Activated CD4-positive, alpha-beta T cell treated with anti-CD3 and anti-CD28 coated beads for 48 hours (primary cell): Measurements from ENCODE around the gene FAM149B1.
"Not testable (repeated sequence)": the region's sequence is repeated elsewhere in the genome, so short reads cannot be mapped to it uniquely, and the experiment has no call there.

ENCODE experiments used
- DNase-seq: peaks from one replicate; pipeline ENCODE4 v3.0.0-alpha.2; 2020

The FAM149B1 gene

DNA sequence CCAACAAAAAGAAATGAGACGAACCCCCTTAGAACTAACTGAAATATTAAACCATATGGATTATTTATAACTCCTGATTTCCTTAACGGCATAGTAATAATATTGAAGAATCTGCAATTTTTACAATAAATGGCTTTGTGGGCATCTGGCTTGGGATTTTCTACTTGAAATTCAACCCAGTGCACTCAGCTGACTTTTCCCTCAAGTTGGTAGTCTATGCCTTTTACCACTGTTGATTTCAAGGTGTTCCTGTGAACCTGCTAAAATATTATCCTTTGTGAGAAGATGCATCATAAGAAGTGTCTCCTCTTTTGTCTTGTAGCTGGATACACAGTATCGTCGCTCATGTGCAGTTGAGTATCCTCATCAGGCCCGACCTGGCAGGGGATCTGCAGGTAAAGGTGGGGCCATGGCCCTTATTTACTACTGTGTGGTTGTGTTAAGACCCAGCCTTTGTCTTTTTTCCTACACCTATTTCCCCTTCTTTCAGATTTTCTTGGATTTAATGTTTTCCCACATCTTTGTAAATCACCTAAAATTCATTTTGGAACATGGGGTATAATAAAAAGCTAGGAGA is 71.2 kb downstream of the FAM149B1 start:
- DNase-seq: no peak

DNA sequence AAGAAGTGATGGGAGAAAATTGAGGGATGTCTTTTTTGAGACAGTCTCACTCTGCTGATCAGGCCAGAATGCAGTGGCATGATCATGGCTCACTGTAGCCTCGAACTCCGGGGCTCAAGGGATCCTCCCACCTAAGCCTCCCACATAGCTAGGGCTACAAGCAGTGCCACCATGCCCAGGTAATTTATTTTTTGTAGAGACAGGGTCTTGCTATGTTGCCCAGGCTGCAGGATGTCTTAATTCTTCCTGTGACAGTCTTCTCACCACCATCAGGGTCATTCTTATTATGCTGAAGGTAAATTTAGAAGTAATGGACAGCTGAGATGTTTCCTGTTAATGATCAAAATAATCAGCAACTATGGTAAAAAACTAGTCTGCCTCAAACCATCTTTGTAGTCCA is 72.0 kb downstream of the FAM149B1 start:
- DNase-seq: no peak

DNA sequence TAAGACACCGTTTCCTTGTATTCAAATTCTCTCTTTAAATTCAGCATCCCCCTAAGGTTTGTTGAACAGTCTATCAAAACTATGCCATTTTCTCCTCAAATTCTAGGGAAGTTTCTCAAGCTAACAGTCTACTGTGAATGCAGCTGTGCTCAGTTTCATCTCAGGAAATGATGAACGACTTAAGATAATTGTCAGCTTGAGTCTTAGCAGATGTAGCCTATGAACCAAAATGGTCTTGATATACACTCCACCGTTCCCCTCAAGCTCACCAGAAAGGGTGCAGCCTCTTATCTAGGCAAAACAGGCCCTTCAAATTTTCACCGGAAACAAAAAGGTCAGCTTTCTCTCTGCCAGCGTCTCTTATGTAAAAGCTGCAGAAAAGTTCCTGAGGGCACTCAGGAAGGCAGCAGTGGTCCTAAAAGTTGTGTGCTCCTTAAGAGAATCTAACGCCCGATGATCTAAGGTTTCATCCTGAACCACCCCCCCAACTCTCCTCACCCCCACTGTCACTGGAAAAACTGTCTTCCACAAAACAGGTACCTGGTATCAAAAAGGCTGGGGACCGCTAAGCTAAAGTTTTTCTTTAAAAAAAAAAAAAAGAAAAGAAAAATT is 77.1 kb downstream of the FAM149B1 start:
- DNase-seq: no peak

DNA sequence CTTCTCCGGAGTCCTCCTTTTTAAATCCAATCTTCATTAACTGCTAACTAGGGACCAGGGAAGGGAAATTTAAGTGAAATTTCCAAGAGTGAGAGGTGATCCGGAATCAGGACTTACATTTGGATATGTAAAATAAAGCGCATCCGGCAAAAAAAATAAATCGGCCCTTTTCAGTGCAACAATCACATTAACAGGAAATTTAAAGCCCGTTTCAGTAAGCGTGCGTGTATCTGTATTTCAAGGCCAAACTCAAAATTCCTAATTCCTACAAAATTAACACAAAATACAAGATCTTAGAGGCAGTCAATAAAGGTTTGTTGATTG is 78.4 kb downstream of the FAM149B1 start:
- no peak for DNase-seq

DNA sequence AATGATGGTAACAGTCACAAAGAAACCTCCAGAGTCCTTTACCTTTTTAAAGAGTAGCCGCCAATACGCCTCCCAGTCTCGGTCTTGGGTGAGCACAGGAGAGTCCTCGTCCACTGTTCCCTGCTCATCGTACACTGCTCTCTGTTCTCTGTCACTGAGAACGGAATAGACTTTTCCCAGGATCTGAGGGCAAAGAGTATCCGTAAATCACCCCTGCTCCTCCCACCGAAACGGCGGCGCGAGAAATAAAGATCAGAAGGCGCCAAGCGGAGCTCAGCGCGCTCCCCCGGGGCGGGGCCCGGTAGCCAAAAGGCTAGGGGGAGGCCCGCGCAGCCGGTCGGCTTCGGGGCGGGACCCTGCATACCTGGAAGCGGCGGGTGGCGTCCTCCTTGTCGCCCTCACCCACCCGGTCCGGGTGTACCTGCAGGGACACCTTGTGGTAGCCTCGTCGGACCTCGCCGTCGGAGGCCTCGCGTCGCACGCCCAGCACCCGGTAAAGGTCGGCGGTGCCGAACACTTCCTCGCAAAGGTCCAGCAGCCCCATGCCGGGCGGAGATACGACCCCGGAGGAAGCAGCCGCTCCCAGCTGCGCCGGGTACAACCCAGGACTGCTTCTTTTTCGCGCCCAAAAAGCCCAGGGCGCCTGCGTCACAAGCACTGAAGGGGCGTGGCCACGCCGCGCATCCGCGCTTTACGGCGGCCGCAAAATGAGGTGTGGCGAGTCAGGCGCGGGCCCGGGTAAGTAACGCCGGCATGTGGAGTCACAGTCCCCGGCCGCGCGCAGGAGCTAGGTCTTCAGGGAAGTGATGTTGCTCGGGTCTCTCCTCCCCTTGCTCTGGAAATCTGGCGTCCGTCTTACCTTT is 79.0 kb downstream of the FAM149B1 start, which contains the start of gene DNAJC9:
Gene DNAJC9 (minus strand): TSS at position 610 of the 863 bp plus-strand sequence. CDS start 66 bp downstream, at position 544.
- peak; percentile 99 for DNase-seq

DNA sequence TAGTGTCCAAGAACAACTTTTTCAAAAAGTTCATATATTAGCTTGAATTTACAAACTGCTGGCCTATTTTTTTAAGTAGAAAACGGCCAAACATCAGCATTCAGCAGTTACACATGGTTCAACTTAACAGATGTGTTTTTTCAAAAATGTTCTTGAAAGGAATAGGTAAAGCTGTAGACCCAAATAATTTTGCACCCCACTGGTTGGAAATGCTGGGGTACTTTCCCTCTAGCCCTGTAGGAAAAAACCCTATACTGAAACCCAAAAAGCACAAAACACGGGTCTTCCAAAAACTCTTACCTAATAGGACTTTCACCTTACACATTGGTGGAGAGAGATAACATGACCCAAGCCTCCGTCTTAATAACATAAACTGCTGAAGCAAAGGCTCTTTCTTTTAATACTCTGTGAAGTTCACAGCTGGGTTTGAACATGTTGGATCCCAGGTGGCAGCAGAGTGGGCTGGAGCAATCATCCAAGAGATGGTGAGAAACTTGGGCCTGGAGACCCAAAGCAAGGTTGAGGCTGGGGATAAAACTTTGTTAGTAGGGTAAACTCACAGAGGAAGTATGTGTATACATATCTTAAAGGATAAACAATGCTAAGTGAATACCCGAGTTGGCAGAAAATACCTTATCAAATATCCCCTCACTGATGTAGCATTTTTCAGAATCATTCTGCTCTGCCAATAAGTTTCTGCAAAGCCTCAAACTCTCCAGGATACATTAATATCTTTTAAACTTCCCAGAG is 79.8 kb downstream of the FAM149B1 start:
- no peak for DNase-seq

DNA sequence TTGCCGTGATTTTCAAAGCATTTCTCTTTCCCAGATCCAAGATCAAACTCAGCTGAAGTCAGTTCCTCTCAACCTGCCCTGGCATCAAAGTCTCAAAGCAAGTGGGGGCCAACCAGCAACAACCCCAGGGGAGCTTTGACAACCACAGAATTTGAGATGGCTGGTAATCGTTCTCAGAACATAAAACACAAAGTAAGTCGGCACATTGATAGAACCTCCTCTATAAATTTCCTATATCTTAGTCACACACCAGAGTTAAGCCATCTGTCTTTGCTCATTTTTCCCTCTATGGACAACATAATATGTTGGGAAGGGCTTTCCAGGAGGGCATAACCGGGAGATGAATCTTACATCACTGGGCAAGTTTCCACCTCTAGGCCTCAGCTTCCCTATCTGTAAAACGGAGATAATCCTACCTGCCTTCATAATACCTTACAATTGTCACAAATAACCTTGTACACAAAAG is 80.4 kb downstream of the FAM149B1 start:
- no peak for DNase-seq

DNA sequence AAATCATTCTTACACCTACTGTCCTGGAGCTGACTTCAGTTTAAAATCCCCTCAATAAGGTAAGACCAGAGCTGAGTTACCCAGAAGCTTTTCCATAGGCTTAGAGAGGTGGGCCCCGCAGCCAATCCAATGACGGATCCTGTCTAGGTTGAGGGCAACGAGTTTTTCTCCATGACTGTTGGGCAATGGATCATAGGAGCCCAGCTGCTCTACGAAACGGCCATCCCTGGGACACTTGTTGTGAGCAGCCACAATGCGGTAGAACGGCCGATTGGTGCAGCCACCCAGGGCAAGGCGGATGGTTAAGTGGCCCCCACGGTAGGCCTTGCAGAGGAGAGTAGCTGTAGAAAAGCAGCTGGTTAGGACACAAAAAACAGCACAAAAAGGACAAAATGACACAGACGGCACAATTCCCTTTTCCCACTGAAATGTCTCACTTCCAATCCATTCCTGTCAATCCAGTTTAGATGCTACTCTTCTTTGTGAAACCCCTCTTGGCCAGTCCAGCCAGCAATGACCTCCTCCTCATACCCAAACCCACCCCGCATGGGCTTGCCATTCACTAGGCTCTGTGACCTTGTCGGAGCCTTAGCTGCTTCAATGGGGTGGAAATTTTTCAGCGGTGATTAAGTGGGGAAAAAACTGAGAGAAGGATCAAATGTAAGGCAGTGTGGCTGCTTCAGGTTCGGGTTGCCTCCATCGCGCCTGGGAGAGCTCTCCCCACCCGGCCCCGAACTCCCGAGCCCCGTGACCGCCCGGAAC is 83.9 kb downstream of the FAM149B1 start:
- peak; percentile 52 for DNase-seq

DNA sequence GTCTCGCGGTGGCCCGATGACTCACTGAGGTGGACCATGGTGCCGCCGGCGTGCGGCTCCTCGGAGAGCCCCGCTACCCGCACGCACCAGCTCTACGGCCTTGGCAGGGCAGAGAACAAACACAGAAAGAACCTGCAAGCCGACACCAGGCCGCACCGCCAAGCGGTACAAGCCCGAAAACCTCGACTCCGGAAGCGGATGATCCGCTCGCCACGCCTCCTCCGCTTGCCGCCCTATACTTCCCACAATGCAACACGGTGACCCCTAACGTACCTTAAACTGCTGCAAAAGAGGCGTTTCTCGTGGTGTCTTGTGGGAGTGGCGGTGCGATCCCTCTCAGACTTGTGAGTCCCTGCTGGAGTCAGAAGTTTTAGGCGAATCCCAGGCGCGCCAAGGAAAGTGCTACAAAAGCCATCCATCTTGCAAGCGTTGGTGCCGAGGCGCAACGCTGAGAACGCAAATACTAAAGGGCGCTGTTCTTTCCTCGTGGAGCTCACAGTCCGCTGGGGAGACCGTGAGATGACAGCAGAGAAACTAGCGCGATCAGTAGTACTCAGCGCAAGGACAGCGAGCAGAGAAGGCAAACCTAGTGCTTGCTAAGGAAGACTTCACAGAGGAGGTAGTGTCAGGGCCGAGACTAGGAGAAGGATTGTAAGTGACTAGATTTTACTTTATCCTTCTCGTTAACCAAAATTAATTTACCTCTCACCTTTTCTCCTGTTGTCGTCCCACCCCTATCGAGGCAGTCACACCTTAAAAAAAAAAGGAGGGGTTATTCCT is 84.7 kb downstream of the FAM149B1 start, which contains the start of gene MRPS16:
Gene MRPS16 (minus strand): TSS at position 200 of the 780 bp plus-strand sequence. CDS start 162 bp downstream, at position 38.
- peak; percentile 93 for DNase-seq

DNA sequence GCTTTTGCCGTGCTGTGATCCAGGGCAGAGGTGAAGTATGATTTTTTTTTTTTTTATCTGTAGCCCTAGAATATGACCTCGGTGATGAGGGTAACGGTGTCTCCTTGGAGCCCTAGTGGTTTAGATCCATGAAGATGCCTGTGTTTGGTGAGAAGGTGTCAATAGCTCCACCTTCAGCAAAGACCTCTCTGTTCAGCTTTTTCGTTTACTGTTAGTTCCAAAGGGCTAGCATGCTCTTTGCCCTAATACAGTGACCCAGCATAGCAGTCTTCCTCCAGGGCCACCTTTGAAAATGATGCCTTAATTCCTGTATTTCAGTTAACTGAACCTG is 85.3 kb downstream of the FAM149B1 start:
- no peak for DNase-seq

DNA sequence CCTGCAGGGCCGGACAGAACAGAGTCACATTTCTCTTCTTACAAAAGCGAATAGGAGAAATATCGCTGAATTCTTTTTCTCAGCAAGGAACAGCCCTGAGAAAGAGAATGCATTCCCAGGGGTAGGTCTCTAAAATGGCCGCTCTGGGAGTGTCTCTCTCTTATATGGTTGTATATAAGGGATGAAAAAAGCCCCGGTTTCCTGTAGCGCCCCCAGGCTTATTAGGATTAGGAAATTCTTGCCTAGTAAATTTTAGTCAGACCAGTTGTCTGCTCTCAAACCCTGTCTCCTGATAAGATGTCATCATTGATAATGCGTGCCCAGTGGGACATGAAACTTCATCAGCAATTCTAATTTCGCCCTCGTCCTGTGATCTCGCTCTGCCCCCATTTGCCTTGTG is 90.7 kb downstream of the FAM149B1 start:
- not testable (repeated sequence) for DNase-seq

DNA sequence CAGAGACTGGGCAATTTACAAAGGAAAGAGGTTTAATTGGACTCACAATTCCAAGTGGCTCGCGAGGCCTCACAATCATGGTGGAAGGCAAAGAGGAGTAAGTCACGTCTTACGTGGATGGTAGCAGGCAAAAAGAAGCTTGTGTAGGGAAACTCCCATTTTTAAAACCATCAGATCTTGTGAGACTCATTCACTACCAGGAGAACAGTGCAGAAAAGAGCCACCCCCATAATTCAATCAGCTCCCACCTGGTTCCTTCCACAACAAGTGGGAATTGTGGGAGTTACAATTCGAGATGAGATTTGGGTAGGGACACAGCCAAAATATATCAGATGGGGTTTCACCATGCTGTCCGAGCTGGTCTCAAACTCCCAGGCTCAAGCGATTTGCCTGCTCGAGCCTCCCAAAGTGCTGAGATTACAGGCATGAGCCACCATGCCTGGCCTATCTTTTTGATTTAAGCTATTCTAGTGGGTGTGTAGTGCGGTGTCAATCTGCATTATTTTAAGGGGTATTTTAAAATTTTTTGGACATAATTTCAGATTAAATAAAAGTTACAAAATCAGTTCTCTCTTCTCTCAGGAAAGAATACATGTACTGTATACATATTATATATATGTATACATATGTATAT is 93.6 kb downstream of the FAM149B1 start:
- no peak for DNase-seq

DNA sequence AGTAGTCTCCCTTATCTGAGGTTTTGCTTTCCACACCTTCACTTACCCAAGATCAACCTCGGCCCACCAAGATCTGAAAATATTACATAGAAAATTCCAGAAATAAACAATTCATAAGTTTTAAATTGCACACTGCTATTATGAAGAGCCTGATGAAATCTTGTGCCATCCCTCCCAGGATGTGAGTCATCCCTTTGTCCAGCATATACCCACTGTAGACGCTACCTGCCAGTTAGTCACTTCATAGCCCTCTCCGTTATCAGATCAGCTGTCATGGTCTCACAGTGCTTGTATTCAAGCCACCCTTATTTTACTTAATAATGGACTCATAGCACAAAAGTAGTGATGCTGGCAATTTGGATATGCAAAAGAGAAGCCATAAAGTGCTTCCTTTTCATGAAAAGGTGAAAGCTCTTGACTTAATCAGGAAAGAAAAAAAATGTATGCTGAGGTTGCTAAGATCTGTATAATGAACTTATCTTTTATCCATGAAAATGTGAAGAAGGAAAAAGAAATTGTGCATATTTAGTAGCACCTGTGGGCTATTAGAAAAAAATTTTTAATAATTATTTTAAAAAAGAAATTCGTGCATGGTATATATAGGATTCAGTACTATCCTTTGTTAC is 94.3 kb downstream of the FAM149B1 start:
- DNase-seq: no peak

DNA sequence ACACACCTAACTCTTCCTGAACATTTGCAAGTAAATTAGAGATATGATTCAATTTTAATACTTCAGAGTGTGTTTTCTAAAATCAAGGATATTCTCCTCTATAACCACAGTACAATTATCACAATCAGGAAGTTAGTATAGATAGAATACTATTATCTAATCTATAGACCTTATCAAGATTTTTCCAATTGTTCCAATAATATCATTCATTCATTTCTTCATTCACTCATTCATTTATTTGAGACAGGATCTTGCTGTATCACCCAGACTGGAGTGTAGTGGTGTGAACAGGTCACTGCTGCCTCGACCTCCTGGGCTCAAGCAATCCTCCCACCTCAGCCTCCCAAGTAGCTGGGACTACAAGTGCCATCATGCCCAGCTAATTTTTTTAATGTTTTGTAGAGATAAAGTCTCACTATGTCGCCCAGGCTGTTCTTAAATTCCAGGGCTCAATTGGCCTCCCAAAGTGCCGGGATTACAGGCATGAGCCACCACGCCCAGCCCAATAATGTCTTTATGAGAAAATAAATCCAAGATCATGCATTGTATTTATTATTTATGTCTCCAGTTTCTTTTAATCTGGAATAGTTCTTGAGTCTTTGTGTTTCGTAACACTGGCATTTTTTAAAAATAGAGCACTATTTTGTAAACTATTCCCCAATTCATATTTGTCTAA is 95.1 kb downstream of the FAM149B1 start:
- DNase-seq: no peak

DNA sequence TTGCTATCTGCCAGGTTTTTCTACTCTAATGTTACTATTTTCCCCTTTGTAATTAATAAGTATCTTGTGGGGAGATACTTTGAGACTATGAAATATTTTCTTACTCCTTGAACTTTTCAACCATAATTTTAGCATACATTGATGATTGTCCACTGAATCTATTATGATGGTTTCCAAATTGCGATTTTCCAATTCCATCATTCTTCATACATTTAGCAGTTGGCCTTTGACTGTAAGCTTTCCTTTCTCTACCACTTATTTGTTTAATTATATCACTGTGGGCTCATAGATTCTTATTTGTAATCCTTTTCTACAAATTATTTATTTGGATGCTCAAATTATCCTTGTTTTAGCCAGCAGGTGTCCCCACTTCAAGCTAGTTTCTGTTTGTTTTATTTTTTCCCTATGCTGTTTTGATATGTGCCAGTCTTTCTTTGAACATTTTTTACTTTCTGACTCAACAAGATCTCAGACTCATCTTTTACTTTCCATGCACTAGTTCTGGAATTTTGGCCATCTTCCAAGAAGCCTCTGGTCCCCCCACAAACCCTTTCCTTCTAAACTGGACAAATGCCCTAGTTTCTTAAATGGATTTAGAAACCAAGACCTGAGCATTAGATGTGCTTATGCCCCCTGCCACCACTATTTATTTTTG is 95.9 kb downstream of the FAM149B1 start:
- no peak for DNase-seq

DNA sequence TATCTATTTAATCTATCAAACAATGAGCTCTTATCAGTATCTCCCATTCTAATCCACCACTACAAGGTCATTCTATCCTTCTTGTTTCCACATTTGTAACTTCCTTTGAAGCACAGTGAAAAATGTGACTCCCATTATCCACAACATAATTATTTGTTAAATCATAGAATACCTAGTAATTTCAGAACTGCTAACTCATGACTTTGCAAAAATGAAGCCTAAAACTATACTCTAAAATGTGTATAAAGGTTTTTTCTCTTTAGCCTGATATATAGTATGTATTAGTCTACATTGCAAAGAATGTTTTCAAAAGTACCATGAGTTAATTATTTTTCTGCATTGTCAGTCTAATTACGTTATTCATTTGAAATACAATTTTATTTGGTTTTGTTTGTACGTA is 96.5 kb downstream of the FAM149B1 start:
- DNase-seq: no peak

DNA sequence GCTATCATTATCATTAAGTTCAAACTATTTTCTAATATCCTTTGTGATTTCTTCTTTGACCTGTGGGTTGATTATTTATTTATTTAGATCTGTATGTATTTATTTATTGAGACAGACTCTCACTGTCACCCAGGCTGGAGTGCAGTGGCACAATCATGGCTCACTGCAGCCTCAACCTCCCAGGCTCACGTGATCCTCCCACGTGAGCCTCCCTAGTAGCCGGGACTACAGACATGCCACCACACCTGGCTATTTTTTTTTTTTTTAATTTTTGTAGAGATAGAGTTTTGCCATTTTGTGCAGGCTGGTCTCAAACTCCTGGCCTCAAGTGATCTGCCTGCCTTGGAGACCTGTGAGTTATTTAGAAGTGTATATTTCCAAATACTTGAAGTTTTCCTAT is 113.2 kb downstream of the FAM149B1 start:
- no peak for DNase-seq

DNA sequence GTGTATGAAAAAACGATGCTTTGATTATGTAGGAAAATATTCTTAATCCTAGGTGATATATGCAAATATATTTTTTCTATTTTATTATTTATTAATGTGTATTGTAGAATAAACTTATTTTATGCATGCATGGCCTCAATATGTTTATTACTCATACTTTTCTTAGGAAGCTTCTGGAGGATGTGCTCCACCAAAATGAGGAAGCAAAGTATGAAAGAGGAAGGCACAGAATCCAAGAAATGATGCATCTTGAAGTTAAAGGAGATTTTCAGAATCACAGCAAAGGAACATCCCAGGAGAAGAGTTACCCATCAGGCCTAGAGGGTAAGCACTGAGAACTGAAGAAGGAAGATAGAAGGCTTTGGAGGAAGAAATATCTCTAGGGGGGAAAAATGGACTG is 119.5 kb downstream of the FAM149B1 start:
- no peak for DNase-seq

DNA sequence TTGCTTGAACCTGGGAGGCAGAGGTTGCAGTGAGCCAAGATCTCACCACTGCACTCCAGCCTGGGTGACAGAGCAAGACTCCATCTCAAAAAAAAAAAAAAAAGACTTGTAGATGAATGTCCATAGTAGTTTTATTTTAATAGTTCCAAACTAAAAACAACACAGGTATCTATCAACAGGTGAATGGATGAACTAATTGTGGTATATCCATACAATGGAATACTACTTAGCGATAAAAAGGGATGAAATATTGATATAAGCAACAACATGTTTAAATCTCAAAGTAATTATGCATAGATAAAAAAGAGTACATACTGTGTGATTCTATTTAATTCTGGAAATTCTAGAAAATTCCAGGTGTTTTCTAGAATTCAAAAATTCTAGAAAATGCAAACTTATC is 122.0 kb downstream of the FAM149B1 start:
- no peak for DNase-seq

DNA sequence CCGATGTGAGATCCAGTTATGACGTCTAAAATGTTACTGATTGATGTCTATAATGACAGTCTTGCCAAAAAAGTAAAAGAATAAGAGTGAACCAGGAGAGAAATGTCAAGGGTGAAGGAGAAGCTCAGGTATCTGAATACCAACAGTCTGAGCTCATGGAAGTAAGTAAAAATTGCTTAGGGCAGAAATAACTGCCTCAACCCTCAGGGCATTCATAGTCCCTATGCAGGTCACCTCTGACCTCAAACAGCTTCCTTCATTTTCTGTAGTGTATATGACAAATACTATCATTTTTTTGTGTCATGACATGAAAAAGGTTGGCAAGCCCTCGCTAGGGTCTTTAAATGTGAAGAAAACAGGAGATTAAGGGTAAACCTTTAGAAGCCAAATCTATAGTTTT is 125.5 kb downstream of the FAM149B1 start:
- DNase-seq: no peak
